Activated CD4-positive, CD25-positive, alpha-beta regulatory T cell treated with anti-CD3 and anti-CD28 coated beads, Interleukin-2, amount 50 U/mL, for 72 hours (primary cell): ENCODE data around the gene EIF6.
"Not testable (repeated sequence)": the region's sequence is repeated elsewhere in the genome, so short reads cannot be mapped to it uniquely, and the experiment has no call there.

Experiments used
- DNase-seq: peaks from one replicate; pipeline ENCODE4 v3.0.0; 2021

EIF6 gene

GRCh38 chr20:35284267-35284991 lies at the start of gene EIF6:
EIF6 (minus strand) TSS chr20:35284772; CDS start chr20:35284487, 285 bp downstream.
- DNase-seq = peak; percentile 73

- no peak for DNase-seq
These were observed 49.0 kb upstream of the EIF6 start for GRCh38 chr20:35333606-35334005.

- no peak for DNase-seq
These were observed 48.1 kb upstream of the EIF6 start for GRCh38 chr20:35332540-35333200.

GRCh38 chr20:35329435-35330139 lies 45.0 kb upstream of the EIF6 start:
- no peak for DNase-seq

- no peak for DNase-seq
These were observed 44.1 kb upstream of the EIF6 start for GRCh38 chr20:35328689-35329088.

GRCh38 chr20:35328095-35328685 lies 43.6 kb upstream of the EIF6 start:
- no peak for DNase-seq

GRCh38 chr20:35327074-35327976 lies 42.8 kb upstream of the EIF6 start:
- DNase-seq = no peak

GRCh38 chr20:35326740-35327073 lies 42.1 kb upstream of the EIF6 start:
- DNase-seq = no peak

GRCh38 chr20:35326021-35326739 lies 41.6 kb upstream of the EIF6 start:
- no peak for DNase-seq

- DNase-seq = no peak
These were observed 40.8 kb upstream of the EIF6 start for GRCh38 chr20:35325401-35325800.

- no peak for DNase-seq
These were observed 36.0 kb upstream of the EIF6 start for GRCh38 chr20:35320396-35321126.

- no peak for DNase-seq
These were observed 35.3 kb upstream of the EIF6 start for GRCh38 chr20:35319871-35320197.

- DNase-seq = no peak
These were observed 34.8 kb upstream of the EIF6 start for GRCh38 chr20:35319192-35319870.

- no peak for DNase-seq
These were observed 34.1 kb upstream of the EIF6 start for GRCh38 chr20:35318502-35319157.

- no peak for DNase-seq
These were observed 33.0 kb upstream of the EIF6 start for GRCh38 chr20:35317416-35318210.

GRCh38 chr20:35316086-35316485 lies 31.5 kb upstream of the EIF6 start:
- DNase-seq = no peak

GRCh38 chr20:35315632-35316020 lies 31.1 kb upstream of the EIF6 start:
- DNase-seq = not testable (repeated sequence)

- DNase-seq = no peak
These were observed 30.5 kb upstream of the EIF6 start for GRCh38 chr20:35314816-35315631.
